Measurements from ENCODE around the gene CCDC57. TPM values are rescaled to one million over a fixed set of nuclear protein-coding genes. Genes with fewer than 3 reads are reported as not detected.
"Not testable (repeated sequence)": the region's sequence is repeated elsewhere in the genome, so short reads cannot be mapped to it uniquely, and the experiment has no call there.

Gene CCDC57, protein sequence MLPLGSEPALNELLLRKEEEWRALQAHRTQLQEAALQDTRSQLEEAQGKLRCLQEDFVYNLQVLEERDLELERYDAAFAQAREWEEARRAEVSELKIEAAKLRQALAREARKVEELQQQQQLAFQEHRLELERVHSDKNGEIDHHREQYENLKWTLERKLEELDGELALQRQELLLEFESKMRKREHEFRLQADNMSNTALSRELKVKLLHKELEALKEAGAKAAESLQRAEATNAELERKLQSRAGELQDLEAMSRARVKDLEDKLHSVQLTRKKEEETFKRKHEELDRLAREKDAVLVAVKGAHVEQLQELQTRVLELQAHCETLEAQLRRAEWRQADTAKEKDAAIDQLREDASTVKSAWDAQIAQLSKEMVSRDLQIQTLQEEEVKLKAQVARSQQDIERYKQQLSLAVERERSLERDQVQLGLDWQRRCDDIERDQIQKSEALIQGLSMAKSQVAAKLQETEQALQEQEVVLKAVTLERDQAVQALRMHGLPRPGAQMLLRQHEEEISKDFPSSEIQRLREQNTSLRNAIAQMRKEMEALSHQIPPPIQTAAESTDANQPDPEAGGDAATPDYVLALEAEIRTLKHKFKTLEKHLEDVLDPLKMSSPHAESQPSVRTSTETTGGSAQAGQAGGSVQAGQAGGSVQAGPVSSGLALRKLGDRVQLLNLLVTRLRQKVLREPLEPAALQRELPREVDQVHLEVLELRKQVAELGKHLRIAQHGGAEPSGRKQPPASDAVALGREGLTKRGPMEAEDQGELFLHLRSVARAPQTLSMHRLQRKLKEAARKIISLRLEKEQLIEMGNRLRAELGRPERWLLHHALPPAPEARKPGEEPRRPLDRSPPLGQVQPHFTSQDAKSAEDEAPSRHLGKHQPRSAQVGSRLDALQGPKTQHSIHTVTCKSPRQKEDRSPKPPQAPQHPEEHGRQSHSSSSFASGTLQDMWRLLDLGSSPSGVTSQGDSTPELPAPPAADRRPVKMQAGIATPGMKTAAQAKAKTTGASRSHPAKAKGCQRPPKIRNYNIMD
- 23.2 TPM for total RNA-seq

DNA sequence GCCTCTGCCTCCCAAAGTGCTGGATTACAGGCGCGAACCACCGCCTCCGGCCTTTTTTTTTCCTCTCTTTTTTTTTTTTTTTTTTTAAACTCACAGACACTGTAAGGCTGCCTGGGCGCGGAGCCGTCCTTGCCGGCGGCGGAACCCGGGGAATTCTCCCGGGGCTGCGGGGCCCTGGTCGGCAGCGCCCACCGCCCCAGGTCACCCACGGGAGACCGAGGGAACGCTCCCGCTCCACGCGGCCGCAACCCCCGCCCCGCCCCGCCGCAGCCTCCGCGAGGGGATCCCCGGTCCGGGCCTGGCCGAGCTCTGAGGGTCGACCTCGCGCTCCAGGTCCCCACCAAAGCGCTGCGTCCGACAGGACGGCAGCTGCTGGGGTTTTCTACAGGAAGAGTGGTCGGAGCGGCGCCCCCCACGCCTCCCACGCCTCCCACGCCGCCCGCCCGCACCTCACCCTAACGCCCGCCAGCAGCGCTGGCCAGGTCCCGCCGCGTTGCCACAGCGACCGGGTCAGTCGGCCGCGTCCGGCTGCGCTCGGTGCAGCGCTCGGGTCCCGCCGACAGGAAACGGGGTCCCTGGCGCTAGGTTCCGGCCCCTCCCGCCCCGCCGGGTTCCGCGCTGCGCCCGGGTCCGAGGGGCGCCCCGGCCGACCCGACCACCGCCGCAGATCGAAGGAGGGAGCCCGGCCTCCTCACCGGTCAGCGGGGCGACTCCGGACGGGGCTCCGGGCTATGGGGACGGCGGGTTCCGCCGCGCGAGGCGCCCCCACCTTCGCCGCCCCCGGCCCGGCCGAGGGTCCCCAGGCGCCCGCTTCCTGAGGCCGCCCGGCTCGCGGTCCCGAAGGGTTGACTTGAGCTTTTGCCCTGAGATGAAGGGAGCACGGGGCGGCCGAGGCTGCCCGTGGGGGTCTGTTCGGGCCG is at the start of gene CCDC57:
Gene CCDC57, minus strand, starts transcription at position 512 of the 920 bp plus-strand sequence. CDS start 10,898 bp downstream, outside the sequence.
- peak; percentile 67 for ATAC-seq

DNA sequence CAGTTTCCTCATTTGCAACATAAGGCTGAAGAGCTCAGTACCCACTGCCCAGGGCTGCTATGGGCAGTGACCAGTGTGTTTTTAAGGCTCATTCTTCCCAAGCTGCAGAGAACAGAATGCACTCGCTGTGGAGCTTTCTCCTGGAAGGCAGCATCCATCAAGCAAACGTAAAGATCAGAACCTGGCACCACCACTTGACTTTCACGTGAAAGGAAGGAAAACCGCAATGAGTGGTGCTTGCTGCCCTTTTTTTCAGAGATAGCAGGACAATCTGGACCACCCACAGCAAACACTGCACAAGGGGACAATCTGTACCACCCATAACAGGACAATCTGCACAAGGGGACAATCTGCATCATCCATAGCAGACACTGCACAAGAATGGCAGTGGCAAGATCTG is 49.7 kb upstream of the CCDC57 start:
- ATAC-seq, result no peak

DNA sequence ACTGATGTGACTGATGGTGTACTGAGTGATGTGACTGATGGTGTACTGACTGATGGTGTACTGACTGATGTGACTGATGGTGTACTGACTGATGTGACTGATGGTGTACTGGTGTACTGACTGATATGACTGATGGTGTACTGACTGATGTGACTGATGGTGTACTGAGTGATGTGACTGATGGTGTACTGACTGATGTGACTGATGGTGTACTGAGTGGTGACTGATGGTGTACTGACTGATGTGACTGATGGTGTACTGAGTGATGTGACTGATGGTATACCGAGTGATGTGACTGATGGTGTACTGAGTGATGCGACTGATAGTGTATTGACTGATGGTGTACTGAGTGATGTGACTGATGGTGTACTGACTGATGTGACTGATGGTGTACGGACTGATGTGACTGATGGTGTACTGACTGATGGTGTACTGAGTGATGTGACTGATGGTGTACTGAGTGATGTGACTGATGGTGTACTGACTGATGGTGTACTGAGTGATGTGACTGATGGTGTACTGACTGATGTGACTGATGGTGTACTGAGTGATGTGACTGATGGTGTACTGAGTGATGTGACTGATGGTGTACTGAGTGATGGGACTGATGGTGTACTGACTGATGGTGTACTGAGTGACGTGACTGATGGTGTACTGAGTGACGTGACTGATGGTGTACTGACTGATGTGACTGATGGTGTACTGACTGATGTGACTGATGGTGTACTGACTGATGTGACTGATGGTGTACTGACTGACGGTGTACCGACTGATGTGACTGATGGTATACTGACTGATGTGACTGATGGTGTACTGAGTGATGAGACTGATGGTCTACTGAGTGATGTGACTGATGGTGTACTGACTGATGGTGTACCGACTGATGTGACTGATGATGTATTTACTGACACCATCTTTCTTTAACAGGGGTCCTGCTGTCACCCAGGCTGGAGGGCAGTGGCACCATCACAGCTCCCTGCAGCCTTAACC is 47.6 kb upstream of the CCDC57 start:
- not testable (repeated sequence) for ATAC-seq

DNA sequence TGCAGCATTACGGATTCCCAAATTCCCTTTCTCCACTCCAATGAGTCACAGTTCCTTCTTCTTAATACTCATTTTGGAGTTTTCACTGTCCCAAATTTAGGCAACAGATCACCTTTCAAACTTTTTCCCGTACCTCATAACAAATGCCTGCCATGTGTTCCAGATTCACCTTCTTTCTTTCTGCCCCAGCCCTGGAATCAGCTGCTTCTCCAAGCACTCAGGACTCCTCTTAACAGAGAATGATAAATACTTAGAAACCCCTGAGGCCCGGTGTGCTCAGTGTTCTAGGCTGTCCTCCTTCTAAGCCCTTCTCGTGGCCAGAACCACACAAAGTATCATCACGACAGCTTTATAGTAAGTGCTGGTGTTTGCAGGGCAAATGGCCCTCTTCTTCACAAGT is 45.9 kb upstream of the CCDC57 start:
- no peak for ATAC-seq

DNA sequence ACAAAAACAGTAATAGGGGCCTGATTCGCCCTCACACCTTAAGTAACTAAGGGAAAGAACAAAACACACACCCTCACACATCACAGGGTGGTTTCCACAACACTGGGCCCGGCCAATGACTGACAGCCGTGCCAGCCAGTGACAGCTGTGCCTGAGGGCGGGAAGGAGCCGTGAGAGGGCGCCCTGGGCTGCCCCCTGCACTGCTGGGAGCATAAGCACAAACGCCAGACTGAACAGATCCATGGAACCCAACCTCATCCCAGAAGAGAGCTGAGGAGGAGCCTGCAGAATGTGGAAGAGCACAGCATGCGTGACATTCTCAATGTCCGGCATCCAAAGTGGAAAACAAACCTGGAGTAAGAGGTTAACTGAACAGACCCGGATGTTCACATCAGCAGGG is 44.8 kb upstream of the CCDC57 start:
- peak; percentile 52 for ATAC-seq

DNA sequence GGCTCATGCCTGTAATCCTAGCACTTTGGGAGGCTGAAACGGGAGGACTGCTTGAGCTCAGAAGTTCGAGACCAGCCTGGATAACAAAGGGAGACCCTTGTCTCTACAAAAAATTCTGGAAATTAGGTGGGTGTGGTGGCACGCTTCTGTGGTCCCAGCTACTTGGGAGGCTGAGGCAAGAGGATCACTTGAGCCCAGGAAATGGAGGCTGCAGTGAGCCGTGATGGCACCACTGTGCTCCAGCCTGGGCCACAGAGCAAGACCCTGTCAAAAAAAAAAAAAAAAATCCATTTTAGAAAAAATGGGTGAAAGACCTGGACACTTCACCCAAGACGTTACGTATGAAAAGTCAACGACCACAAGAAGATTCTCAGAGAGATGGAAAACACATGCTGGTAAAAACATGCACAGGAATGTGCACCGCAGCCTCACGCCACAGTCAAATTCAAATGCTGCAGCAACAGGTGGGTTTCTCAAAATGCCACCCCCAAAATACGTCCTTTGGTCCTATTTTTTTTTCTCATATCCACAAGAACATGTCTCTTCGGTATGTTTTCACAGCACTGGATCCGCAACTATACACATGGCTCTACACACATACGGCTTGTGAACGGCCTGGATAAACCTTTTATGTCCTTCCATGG is 43.7 kb upstream of the CCDC57 start:
- no peak for ATAC-seq

DNA sequence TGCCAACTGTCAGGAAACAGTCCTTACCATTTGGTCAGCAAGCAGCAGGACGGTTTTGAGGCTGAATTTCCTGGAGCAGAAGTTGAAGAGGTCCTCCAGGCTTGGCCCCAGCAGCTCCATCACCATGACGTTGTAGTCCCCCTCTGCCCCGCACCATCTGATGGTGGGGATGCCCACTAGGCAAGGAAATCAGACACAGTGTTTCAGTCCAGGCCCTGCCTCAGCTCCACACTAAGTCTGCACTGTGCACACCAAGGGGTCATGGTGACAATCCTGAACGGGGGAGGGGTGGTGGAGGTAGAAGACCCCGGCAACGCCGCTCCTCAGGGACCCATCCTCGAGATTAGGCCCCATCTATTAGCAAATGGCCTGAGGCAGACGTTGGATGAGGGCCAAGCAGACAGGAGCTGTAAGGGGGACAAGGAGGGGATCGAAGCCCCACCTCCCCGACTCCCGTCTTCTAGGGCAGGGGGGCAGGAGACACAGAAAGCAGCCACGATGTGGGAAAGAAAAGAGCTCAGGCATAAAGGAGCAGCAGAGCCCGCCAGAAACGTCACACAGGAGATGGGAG is 42.8 kb upstream of the CCDC57 start:
- no peak for ATAC-seq

DNA sequence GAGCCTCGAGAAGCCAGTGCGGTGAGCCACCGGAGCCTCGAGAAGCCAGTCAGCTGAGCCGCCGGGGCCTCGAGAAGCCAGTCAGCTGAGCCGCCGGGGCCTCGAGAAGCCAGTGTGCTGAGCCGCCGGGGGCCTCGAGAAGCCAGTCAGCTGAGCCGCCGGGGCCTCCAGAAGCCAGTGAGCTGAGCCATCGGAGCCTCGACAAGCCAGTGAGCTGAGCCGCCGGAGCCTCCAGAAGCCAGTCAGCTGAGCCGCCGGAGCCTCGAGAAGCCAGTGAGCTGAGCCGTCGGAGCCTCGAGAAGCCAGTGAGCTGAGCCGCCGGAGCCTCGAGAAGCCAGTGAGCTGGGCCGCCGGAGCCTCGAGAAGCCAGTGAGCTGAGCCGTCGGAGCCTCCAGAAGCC is 42.1 kb upstream of the CCDC57 start:
- not testable (repeated sequence) for ATAC-seq

DNA sequence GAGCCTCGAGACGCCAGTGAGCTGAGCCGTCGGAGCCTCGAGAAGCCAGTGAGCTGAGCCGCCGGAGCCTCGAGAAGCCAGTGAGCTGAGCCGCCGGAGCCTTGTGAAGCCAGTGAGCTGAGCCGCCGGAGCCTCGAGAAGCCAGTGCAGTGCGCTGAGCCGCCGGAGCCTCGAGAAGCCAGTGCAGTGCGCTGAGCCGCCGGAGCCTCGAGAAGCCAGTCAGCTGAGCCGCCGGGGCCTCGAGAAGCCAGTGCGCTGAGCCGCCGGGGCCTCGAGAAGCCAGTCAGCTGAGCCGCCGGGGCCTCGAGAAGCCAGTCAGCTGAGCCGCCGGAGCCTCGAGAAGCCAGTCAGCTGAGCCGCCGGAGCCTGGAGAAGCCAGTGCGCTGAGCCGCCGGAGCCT is 41.5 kb upstream of the CCDC57 start:
- not testable (repeated sequence) for ATAC-seq

DNA sequence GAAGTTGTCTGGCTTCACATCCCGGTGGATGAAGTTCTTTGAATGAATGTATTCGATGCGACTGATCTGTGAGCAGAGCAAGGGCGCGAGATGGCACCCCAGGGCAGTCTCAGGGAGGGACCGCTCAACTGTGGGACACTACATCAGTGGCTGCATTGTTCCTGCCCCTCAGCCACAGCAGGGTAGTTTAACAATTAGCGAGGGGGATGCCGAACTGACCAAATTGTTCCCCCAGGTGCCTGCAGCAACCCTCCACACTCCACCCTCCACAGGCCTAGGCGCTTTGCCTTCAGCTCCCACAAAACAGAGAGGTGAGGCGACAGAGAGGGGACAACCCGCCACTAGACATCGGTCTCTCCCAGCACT is 40.5 kb upstream of the CCDC57 start:
- no peak for ATAC-seq

DNA sequence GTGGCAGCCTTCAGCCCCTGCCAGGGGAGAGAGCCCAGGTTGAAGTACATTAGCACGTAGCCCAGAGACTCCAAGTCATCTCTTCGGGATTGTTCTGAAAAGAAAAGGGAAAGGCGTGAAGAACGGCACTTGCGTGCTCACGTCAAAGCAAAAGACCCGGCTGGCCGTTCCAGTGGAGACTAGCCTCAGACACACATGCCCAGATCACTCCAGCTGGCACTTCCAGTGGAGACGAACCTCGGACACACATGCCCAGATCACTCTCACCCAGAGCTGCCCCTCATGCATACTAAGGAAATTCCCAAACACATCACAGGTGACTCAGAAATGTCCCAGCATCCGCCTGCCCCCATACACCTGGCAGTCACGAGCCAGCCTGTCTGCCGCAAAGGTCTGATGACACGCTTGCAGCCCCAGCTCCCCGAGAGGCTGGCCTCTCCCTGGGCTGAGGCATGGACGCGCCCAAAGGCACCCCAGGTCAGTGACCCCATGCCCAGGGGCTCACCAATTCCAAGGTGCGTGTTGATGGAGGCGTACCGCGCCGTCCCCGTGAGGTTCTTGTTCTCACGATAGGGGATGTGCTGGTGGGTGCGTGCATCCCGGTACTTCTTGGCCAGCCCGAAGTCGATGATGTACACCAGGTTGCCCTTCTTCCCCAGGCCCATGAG is 40.0 kb upstream of the CCDC57 start:
- no peak for ATAC-seq

DNA sequence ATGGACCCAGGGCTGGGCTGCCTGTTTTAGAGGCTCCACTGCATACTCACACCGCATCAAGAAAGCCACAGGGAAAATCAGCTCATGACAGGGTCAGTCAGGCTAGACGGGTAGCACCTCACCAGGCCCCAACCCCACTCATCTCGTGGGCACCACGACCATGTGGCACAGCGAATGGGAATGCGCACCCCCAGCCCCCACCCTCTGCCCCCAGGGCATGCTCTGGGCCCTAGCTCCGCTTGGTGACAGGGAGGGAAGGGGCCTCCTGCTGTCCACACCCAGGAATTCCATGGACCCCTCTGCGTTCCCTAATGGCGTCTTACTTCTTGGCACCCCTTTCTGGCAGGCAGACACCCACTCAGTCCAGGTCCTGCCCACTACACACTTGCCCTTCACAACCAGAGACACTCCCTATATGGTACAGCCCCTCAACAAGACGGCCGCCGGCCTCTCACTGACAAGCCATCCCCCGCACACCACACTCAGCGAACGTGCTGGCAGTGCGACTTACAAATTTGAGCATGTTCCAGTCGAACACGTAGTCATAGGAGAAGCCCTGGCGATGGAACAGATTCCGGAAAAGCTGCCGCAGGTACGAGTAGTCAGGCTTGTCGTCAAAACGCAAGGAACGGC is 38.3 kb upstream of the CCDC57 start:
- ATAC-seq, result no peak

DNA sequence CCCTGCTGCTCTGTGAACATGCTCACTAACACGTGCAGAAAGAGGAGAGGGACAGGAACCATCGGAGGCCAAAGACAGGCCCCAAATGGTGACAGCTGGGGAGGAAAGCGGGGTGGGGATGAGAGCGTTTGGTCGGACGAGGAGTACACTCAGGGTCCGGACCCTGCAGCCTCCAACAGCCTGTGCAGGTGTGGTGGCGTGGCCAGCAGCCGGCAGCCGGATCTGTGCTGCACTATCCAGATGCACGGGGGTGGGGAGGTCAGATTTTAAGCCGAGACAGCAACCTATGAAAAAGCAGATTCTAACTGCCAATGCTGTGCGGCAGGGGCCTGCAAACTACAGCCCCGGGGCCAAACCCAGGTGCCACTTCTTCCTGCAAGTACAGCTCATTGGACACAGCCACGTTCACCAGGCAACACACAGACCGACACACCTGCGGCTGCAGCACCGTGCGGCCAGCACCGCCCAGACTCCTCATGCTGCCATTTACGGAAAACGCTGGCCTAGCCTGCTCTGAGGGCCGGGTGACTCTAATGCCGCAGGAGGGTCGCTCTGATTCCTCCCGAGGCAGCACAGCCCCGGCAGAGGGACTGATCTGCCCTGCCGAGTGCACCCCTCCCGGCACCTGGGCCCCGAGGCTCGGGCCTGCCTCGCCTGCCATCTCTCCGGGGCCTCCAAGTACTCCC is 37.4 kb upstream of the CCDC57 start:
- no peak for ATAC-seq

DNA sequence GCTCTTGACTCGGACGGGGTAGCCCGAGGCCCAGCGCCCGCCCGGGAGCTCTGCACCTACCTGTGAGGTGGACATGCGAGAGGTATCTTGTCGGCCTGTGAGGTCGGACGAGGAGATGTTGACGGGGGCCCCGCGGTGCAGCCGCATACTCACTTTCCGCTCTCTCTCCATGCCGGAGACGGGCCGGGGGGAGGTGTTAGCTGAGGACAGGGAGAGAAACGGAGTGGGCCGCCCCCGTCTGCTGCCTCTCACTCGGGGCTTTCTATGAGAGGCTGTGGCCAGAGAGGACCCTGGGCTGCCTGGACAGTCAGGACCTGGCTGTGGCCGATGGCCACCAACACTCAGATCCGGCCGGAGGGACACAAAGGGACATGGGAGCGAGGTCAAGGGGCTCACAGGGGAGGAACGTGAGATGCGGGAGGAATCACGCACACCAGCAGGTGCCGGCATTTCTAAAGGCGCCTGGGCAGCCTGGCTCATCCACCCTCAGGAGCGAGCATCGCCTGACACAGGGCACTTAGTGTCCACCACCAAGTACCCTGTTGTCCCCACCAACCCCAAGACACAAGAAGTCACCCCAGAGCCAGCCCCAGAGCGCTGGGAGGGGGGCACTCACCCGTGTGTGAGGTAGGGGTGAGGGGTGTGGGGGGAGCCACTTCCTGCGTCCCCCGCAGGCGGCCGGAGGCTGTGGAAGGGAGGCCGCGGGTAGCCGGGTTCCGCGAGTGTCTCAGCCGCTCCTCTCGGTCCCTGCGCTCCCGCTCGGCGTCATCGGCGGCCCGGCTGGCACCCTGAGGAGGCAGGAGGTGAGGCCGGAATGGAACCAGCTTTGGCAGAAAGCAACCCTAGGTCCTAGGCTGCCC is 36.4 kb upstream of the CCDC57 start:
- ATAC-seq, result no peak

DNA sequence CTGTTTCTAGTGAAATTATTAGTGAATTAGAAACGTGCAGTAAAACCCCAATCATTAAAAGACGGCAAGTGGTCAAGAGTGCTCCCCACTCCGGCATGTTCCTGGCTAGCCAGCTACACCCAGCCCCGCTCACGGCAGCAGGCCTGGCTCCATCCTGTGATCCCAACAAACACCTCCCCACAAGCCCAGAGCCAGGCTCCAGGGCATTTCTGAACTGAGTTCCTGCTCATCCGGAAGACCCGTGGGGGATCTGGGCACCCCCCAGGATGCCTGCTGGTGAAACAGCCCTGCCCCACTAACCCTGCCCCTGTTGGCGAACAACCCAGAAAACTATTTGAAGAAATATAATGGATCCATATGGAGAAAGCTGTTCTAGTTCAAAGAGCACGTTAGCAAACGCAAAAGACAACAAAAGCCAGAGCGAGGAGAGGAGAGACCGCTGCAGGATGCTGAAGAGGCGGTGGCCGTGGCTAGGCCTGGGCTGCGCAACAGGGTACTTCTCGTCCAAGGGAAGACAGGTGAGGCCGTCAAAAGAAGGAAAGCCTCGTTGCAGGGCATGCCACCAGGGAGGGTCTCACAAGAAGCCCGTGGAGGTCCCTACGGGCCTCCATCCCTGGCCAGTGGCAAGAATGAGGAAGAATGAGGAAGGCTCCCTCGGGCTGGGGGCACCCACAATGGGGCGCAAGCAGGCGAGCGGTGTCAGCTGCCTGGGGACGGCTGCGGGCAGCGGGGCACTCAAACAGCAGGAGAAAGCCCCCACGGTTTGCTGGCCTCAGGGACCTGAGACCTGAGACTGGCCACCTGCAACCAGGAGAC is 35.4 kb upstream of the CCDC57 start:
- ATAC-seq, result no peak

DNA sequence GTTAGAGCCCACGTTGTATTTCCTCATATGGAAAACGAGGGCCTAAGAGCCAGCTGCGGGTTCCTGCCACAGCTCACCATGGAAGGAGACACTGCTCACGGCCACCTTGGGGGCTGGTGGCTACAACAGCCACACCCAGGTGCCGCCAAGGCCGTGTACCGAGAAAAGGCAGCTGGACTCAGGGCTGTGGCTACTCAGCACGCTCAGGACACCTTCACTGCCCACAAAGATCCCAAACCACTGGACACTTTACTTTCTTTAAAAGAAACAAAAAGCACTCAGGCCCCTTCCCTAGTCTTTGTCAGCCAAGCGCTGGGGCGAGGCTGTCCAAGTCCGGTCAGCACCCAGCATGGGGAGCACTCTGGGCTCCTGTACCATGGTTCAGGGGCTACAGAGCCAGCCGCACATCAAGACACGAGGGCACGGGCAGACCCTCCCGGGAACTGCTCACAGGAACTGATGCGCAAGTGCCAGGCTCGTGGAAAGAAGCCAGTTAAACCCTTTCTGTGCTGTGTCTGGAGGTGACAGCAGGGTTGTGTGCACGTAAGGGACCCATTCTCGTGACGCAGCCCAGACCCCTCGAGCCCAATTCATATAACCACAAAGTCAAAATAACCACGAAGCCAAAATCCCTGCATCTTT is 34.7 kb upstream of the CCDC57 start:
- ATAC-seq, result no peak
